Fibroblast of lung (primary cell): ENCODE data around the gene ARMH2. TPM values are rescaled to one million over a fixed set of nuclear protein-coding genes. Genes with fewer than 3 reads are reported as not detected.

Source experiments
- DNase-seq, 2 donors: peaks; one replicate each; pipeline versions ENCODE4 v3.0.0 to v3.0.0-alpha.2; 2010; ENCODE audit warnings: low read depth in 2 of 2
- H2AFZ ChIP-seq: 2 replicates; pipeline ENCODE4 v1.5.1; 2012; ENCODE audit warnings: low read length, control low read depth, inconsistent platforms
- H3K27ac ChIP-seq: 2 replicates; pipeline ENCODE4 v1.5.1; 2011; ENCODE audit warnings: low read length, control low read depth; ENCODE audit not compliant: insufficient read depth
- H3K27me3 ChIP-seq: 2 replicates; pipeline ENCODE4 v1.5.1; 2011; ENCODE audit warnings: mild to moderate bottlenecking, low read length; ENCODE audit not compliant: control insufficient read depth, insufficient read depth
- H3K36me3 ChIP-seq: 2 replicates; pipeline ENCODE4 v1.5.1; 2011; ENCODE audit warnings: low read length; ENCODE audit not compliant: control insufficient read depth, insufficient read depth
- H3K4me1 ChIP-seq: 2 replicates; pipeline ENCODE4 v1.5.1; 2011; ENCODE audit warnings: low read length; ENCODE audit not compliant: control insufficient read depth, insufficient read depth; ENCODE audit errors: extremely low read depth
- H3K4me2 ChIP-seq: 2 replicates; pipeline ENCODE4 v1.5.1; 2011; ENCODE audit warnings: low read length, control low read depth; ENCODE audit not compliant: insufficient read depth; ENCODE audit errors: extremely low read depth
- H3K4me3 ChIP-seq, 4 experiments: fragments of 200-600 bp in 1 of 4; sonication (generic) in 1 of 4; replicated peaks in 1 of 4; 2 replicates each; pipeline ENCODE4 v1.5.1; 2011 to 2016; ENCODE audit warnings: low read length in 4 of 4, low read depth in 3 of 4, mild to moderate bottlenecking in 3 of 4, control low read depth in 2 of 4, inconsistent platforms in 1 of 4, mixed read lengths in 1 of 4; ENCODE audit not compliant: insufficient read depth in 1 of 4; ENCODE audit errors: control extremely low read depth in 1 of 4
- H3K79me2 ChIP-seq: 2 replicates; pipeline ENCODE4 v1.5.1; 2012; ENCODE audit warnings: mild to moderate bottlenecking, low read length, inconsistent platforms; ENCODE audit not compliant: control insufficient read depth, insufficient read depth
- H3K9ac ChIP-seq: 2 replicates; pipeline ENCODE4 v1.5.1; 2011; ENCODE audit warnings: mild to moderate bottlenecking, low read length, control low read depth; ENCODE audit not compliant: insufficient read depth
- H3K9me3 ChIP-seq: 2 replicates; pipeline ENCODE4 v1.5.1; 2012; ENCODE audit warnings: low read depth, low read length; ENCODE audit not compliant: control insufficient read depth, insufficient read depth
- H4K20me1 ChIP-seq: 2 replicates; pipeline ENCODE4 v1.5.1; 2011; ENCODE audit warnings: low read length; ENCODE audit not compliant: control insufficient read depth, insufficient read depth; ENCODE audit errors: extremely low read depth
- EZH2 ChIP-seq: IDR thresholded peaks from 2 replicates; pipeline ENCODE4 v1.5.1; 2012; ENCODE audit warnings: low read length, control low read depth, mild to moderate bottlenecking; ENCODE audit errors: missing control alignments
- polyA plus RNA-seq, 2 donors: library from polyadenylated mRNA; depleted of rRNA in 1 of 2; stranded (reverse) in 1 of 2; unstranded in 1 of 2; fragments of >200 nt; gene quantifications; 2 replicates each; pipeline ENCODE4 v1.2.1, GENCODE V29; 2011 to 2012; ENCODE audit warnings: missing spikeins in 1 of 2
- total RNA-seq: library from RNA; depleted of rRNA; stranded (reverse); fragments of >200 nt; gene quantifications from 2 replicates; pipeline ENCODE4 v1.2.1, GENCODE V29; 2014
- TF ChIP-seq, protein P1 (sequence below), 2 donors: IDR thresholded peaks in 1 of 2; conservative IDR thresholded peaks in 1 of 2; 1 replicate in 1 of 2; 2 replicates in 1 of 2; pipeline ENCODE4 v1.5.1; 2011 to 2012; ENCODE audit warnings: low read length in 2 of 2, control low read depth in 1 of 2, inconsistent platforms in 1 of 2, low read depth in 1 of 2, mild to moderate bottlenecking in 1 of 2

The ARMH2 gene
- total and polyA plus RNA-seq, 2 donors (not counting 1 experiment from before 2014, with no cell fraction given), result not detected

DNA sequence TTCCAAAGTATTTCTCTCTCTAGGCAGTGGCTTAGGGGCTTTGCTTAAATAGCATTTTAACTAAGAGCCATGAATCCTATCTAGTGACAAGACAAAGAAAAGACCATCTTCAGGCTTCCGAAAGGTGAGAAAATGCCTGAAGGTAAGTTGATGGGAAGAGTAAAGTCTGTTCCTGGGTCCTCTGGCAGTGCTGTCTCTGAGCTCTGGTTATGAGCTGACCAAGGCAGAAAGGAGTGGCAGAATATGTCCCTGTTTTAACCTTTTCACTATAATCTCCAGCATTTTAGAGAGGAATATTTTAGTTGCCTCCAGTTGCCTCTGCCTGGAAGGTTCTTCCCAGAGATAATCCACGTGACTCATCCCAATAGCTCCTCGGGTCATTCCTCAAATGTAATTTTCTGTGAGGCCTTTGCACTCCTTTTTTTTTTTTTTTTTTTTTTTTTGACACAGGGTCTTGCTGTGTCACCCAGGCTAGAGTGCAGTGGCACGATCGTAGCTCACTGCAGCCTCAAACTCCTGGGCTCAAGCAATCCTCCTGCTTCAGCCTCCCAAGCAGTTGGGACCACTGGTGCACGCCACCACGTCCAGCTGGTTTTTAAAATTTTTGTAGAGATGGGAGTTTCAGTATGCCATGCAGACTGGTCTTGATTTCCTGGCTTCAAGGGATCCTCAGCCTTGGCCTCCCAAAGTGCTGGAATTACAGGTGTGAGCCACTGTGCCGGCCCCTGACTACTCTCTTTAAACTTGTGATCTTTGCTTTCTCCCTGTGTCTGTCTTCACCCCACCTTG, 3.7 kb upstream of the ARMH2 start:
- Histone ChIP-seq H2AFZ (no peak overlapping the region), H3K9me3 (no peaks in the 10 kb centered on the region), H4K20me1 (no peaks in the 10 kb centered on the region), H3K36me3 (no peaks in the 10 kb centered on the region), H3K4me2 (no peak overlapping the region), H3K27me3 (no peaks in the 10 kb centered on the region), H3K4me1 (no peaks in the 10 kb centered on the region), H3K27ac (peak overlapping the region; percentile 37), H3K9ac (no peak overlapping the region), H3K79me2 (no peaks in the 10 kb centered on the region), H3K4me3 (no peak overlapping the region)
- TF ChIP-seq, protein P1, sequence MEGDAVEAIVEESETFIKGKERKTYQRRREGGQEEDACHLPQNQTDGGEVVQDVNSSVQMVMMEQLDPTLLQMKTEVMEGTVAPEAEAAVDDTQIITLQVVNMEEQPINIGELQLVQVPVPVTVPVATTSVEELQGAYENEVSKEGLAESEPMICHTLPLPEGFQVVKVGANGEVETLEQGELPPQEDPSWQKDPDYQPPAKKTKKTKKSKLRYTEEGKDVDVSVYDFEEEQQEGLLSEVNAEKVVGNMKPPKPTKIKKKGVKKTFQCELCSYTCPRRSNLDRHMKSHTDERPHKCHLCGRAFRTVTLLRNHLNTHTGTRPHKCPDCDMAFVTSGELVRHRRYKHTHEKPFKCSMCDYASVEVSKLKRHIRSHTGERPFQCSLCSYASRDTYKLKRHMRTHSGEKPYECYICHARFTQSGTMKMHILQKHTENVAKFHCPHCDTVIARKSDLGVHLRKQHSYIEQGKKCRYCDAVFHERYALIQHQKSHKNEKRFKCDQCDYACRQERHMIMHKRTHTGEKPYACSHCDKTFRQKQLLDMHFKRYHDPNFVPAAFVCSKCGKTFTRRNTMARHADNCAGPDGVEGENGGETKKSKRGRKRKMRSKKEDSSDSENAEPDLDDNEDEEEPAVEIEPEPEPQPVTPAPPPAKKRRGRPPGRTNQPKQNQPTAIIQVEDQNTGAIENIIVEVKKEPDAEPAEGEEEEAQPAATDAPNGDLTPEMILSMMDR (conservative IDR thresholded peaks at IDR 0.05 in 1 of 2, IDR thresholded peaks at IDR 0.05 in 1 of 2; ENCODE audit: low read depth in 1 of 2, low read length in 2 of 2), result no peak
- TF ChIP-seq EZH2, result no peak
- DNase-seq, result peak in 1 of 2 donors; percentile 10

DNA sequence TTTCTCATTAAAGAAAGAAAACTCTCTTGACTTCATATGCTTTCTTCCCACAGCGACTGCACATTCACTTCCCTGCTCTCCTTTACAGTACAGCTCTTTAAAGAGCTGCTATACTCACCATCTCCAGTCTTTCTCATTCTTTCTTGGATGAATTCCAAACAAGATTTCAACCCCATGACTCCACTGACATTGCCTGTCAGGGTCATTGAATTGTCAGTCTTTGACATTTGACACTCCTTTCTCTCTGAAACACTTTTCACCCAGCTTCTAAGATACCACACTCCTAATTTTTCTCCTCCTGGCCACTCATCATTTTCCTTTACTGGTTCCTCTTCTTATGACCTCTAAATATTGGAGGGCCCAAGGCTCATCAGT, 811 bp upstream of the ARMH2 start:
- no peak for DNase-seq
- TF ChIP-seq, protein P1 (conservative IDR thresholded peaks at IDR 0.05 in 1 of 2, IDR thresholded peaks at IDR 0.05 in 1 of 2; ENCODE audit: low read depth in 1 of 2, low read length in 2 of 2), result no peak
- TF ChIP-seq EZH2, result no peak
- Histone ChIP-seq H3K4me2 (no peak overlapping the region), H3K79me2 (no peaks in the 10 kb centered on the region), H3K27me3 (no peaks in the 10 kb centered on the region), H3K4me3 (no peak overlapping the region), H2AFZ (no peak overlapping the region), H3K36me3 (no peaks in the 10 kb centered on the region), H3K4me1 (no peaks in the 10 kb centered on the region), H3K9me3 (no peaks in the 10 kb centered on the region), H3K27ac (no peak overlapping the region), H4K20me1 (no peaks in the 10 kb centered on the region), H3K9ac (no peak overlapping the region)

DNA sequence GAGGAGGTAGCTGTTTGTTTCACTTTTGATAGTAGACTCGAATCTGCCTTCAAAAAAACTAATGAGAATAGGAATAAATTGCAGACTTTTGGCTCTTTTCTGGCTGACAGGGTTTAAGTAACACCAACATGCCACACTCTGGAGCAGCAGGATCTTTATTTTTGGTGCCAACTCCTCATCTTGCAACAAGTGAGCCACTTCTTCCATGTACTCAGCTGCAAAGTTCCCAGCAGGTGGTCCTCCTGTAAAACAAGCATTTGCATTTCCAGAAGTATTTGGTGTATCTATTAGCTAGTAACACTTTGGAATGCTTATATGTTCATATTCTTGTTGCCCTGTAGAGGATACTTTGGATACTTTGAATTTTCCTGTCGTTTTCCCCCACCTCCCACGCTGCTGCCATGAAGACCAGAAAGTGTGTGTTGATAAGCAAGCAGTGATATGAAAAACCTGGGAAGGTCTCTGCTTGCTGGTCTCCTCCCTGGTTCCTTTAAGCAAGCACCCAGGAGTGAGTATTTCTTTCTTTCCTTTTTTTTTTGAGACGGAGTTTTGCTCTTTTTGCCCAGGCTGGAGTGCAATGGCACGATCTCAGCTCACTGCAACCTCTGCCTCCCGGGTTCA, 1.0 kb downstream of the ARMH2 start:
- Histone ChIP-seq H3K27ac (no peak overlapping the region), H3K4me3 (no peak overlapping the region), H3K36me3 (no peaks in the 10 kb centered on the region), H3K27me3 (no peaks in the 10 kb centered on the region), H2AFZ (peak overlapping the region; percentile 19), H3K4me1 (no peaks in the 10 kb centered on the region), H4K20me1 (no peaks in the 10 kb centered on the region), H3K4me2 (peak overlapping the region; percentile 15), H3K79me2 (no peaks in the 10 kb centered on the region), H3K9ac (no peak overlapping the region), H3K9me3 (no peaks in the 10 kb centered on the region)
- TF ChIP-seq, protein P1 (conservative IDR thresholded peaks at IDR 0.05 in 1 of 2, IDR thresholded peaks at IDR 0.05 in 1 of 2; ENCODE audit: low read depth in 1 of 2, low read length in 2 of 2), result no peak
- TF ChIP-seq EZH2, result no peak
- DNase-seq, result peak in 1 of 2 donors; percentile 13
